ENCODE data around the gene TGDS.
"Not testable (repeated sequence)": the region's sequence is repeated elsewhere in the genome, so short reads cannot be mapped to it uniquely, and the experiment has no call there.

GRCh38 chr13:94637677-94638076 is 41.7 kb upstream of the TGDS start:
- TF ChIP-seq POLR2A, POLR2AphosphoS5, CTCF, EP300 (IDR thresholded peaks at IDR 0.05): not testable (repeated sequence)
